SH-SY5Y (cell line): ENCODE data around the gene FAM184A.

ENCODE experiments used
- GATA2 ChIP-seq: IDR thresholded peaks from 2 replicates; pipeline ENCODE4 v1.6.1; 2011; ENCODE audit warnings: mild to moderate bottlenecking, low read depth, low read length
- GATA3 ChIP-seq: IDR thresholded peaks from 2 replicates; pipeline ENCODE4 v1.6.1; 2011; ENCODE audit warnings: low read depth, mild to moderate bottlenecking, low read length, moderate library complexity

GRCh38 chr6:118996289-118996820, 82.1 kb downstream of the FAM184A start:
- TF ChIP-seq GATA3 (no peak), GATA2 (peak; percentile 9; the same call in 1 of the 2 replicates)
